ENCODE measurements around the gene TNFAIP8.
"Not testable (repeated sequence)": the region's sequence is repeated elsewhere in the genome, so short reads cannot be mapped to it uniquely, and the experiment has no call there.

TNFAIP8 gene

DNA sequence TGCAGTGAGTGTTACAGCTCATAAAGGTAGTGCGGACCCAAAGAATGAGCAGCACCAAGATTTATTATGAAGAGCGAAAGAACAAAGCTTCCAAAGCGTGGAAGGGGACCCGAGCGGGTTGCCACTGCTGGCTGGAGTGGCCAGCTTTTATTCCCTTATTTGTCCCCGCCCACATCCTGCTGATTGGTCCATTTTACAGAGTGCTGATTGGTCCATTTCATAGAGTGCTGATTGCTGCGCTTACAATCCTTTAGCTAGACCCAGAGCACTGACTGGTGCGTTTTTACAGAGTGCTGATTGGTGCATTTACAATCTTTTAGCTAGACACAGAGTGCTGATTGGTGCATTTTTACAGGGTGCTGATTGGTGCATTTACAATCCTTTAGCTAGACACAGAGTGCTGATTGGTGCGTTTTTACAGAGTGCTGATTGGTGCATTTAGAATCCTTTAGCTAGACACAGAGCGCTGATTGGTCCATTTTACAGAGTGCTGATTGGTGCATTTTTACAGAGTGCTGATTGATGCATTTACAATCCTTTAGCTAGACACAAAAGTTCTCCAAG is 76.9 kb downstream of the TNFAIP8 start:
- DNase-seq, result not testable (repeated sequence)

DNA sequence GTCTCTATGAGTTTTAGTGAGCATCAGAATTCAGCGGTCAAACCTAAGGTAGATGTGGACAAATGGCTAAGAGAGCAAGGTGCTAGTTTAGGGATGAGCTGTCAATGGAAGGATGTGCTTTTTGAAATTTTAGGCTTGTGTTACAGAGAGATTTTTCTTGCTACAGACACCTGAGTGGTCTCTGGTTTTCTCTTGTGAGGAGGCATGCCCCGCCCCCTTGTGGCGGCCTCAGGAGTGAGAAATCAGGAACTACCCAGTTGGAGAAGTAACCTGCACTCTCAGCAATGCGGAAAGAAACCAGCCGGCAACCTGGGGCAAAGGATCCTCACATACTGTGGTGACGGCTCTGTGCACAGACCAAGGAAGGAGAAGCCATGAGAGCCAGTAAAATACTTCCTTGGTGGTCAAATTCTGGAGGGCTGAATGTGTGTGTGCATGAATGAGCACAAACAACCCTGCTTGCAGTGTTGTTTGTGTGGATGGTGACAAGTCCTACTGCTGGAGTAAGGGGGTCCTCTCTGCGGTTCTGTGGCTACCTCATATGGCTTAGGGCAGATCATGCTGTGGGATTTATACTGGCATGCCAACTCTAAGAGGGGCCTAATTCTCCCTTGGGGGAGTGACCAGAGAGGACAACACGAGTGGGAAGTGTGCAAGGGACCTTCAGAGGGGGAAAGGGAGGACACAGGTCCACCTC is 79.8 kb downstream of the TNFAIP8 start:
- DNase-seq, result peak; percentile 70

DNA sequence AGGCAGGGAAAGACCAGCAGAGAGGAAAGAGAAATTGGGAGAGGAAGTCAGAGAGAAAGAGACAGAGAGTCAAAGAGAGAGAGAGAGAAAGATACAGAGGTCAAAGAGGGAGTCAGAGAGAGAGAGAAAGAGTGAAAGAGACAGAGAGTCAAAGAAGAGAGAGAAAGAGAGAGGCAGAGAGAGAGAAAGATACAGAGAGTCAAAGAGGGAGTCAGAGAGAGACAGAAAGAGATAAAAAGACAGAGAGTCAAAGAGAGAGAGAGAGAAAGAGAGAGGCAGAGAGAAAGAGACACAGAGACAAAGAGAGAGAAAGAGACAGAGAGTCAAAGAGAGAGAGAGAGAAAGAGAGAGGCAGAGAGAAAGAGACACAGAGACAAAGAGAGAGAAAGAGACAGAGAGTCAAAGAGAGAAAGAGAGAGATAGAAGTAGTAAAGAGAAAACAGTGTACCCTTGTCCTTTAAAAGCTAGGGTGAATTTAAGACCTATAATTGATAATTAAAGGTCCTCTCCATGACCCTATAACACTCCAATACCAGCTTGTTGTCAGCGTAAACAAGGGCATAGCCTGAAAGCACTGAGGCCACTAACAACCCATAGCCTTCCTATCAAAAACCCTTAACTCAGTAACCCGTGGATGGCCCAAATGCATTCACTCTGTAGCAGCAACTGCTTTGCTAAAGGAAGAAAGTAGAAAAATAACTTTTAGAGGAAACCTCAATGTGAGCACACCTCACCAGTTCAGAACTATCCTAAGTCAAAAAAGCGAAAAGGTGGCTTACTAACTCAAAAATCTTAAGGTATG is 82.2 kb downstream of the TNFAIP8 start:
- DNase-seq, result not testable (repeated sequence)

DNA sequence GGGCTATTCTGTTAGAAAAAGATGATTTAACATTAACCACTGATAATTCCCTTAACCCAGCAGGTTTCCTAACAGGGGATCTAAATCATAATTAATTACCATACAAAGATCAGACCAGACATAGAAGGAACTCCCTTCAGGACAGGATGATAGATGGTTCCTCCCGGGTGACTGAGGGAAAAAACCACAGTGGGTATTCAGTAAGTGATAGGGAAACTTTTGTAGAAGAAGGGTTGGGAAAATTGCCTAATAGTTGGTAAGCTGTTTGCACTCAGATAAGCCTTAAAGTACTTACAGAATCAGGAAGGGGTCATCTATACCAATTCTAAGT is 82.7 kb downstream of the TNFAIP8 start:
- not testable (repeated sequence) for DNase-seq

DNA sequence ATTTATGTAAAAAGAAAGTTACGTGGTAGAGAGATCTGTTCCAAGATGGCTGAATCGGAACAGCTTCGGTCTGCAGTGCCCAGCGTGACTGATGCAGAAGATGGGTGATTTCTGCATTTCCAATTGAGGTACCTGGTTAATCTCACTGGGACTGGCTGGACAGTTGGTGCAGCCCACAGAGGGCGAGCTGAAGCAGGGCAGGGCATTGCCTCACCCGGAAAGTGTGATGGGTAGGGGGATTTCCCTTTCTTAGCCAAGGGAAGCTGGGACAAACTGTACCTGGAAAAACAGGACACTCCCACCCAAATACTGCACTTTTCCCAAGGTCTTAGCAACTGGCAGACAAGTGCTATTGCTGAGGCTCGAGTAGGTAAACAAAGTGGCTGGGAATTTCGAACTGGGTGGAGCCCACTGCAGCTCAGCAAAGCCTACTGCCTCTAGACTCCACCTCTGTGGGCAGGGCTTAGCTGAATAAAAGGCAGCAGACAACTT is 83.4 kb downstream of the TNFAIP8 start:
- DNase-seq, result peak; percentile 10

DNA sequence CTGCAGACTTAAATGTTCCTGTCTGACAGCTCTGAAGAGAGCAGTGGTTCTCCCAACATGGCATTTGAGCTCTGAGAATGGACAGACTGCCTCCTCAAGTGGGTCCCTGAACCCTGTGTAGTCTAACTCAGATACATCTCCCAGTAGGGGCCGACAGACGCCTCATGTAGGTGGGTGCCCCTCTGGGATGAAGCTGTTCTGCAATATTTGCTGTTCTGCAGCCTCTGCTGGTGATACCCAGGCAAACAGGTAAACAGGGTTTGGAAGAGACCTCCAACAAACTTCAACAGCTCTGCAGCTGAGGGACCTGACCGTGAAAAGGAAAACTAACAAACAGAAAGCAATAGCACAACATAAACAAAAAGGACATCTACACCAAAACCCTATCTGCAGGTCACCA is 83.8 kb downstream of the TNFAIP8 start:
- not testable (repeated sequence) for DNase-seq

DNA sequence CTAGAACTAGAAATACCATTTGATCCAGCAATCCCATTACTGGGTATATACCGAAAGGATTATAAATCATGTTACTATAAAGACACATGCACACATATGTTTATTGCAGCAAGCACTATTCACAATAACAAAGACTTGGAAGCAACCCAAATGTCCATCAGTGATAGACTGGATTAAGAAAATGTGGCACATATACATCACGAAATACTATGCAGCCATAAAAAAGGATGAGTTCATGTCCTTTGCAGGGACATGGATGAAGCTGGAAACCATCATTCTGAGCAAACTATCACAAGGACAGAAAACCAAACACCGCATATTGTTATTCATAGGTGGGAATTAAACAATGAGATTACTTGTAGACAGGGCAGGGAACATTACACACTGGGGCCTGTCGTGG is 88.8 kb downstream of the TNFAIP8 start:
- not testable (repeated sequence) for DNase-seq

DNA sequence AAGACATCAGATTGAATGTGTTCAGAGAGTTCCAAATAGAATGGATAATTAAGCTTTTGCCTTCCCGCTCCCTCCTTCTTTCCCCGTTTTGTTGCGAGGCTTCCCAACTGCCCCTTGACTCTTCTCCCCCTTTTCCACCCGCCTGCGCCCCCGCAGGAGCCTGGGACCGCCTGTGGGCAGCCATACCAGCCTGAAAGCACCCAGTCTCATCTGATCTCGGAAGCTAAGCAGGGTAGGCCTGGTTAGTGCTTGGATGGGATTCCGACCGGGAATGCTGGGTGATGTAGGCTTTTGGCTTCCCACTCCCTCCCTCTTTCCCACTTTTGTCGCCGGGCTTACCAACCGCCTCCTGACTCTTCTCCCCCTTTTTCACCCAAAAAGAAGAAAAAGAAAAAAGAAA is 89.7 kb downstream of the TNFAIP8 start:
- DNase-seq, result no peak
